H1 (cell line): Measurements from ENCODE around the gene CD300C. TPM values are rescaled to one million over a fixed set of nuclear protein-coding genes. Genes with fewer than 3 reads are reported as not detected.

ENCODE experiments used
- CTCF ChIA-PET: fragments of 300-600 bp; sonication (Branson Sonifier 250); formaldehyde crosslinking; loops from one replicate; lab custom pipeline; 2021; ENCODE audit not compliant: partially characterized antibody; lab: Charles Lee
- POLR2A ChIA-PET: fragments of 300-600 bp; sonication (Branson Sonifier 250); formaldehyde crosslinking; loops from one replicate; lab custom pipeline; 2021; ENCODE audit warnings: inconsistent platforms; ENCODE audit not compliant: partially characterized antibody; lab: Charles Lee
- DNase-seq, 2 experiments: peaks; one replicate each; pipeline versions ENCODE4 v3.0.0 to v3.0.0-alpha.2; 2010 to 2022; ENCODE audit warnings: low spot score in 2 of 2, low read depth in 1 of 2, mixed read lengths in 1 of 2
- FAIRE-seq: peaks from 2 replicates; lab custom pipeline; 2011; peaks lifted over from hg19 to GRCh38; lab: Jason Lieb, UNC
- H2AFZ ChIP-seq: 2 replicates; pipeline ENCODE4 v1.8.1; 2012; ENCODE audit warnings: low read length, inconsistent platforms
- H2AK5ac ChIP-seq: 2 replicates; pipeline ENCODE4 v1.6.1; 2013; ENCODE audit warnings: low read depth, low read length
- H2BK120ac ChIP-seq: replicated peaks from 2 replicates; pipeline ENCODE3; 2013; ENCODE audit warnings: low read depth, low read length, inconsistent platforms
- H2BK12ac ChIP-seq: 2 replicates; pipeline ENCODE4 v1.6.1; 2013; ENCODE audit warnings: low read depth, low read length
- H2BK15ac ChIP-seq: 2 replicates; pipeline ENCODE4 v1.6.1; 2013; ENCODE audit warnings: low read length
- H2BK20ac ChIP-seq: 2 replicates; pipeline ENCODE4 v1.6.1; 2013; ENCODE audit warnings: low read length
- H2BK5ac ChIP-seq: 2 replicates; pipeline ENCODE4 v1.6.1; 2013; ENCODE audit warnings: low read depth, low read length
- H3K14ac ChIP-seq: 2 replicates; pipeline ENCODE4 v1.6.1; 2013; ENCODE audit warnings: inconsistent platforms; ENCODE audit not compliant: insufficient read length
- H3K18ac ChIP-seq: 2 replicates; pipeline ENCODE4 v1.6.1; 2013; ENCODE audit warnings: low read length; ENCODE audit errors: extremely low read depth
- H3K23ac ChIP-seq: 2 replicates; pipeline ENCODE4 v1.6.1; 2013; ENCODE audit warnings: inconsistent platforms; ENCODE audit not compliant: insufficient read length
- H3K23me2 ChIP-seq: 2 replicates; pipeline ENCODE4 v1.6.1; 2013; ENCODE audit warnings: low read depth, low read length
- H3K27ac ChIP-seq: 2 replicates; pipeline ENCODE4 v1.6.1; 2011; ENCODE audit warnings: low read depth, low read length, inconsistent platforms
- H3K27me3 ChIP-seq, 4 experiments: replicated peaks in 1 of 4; 1 replicate in 1 of 4; 2 replicates in 3 of 4; pipeline versions ENCODE4 v1.6.1 to v1.8.1; 2011 to 2013; ENCODE audit warnings: low read length in 3 of 4, mild to moderate bottlenecking in 3 of 4, inconsistent platforms in 2 of 4, mixed read lengths in 2 of 4, moderate library complexity in 1 of 4; ENCODE audit not compliant: control insufficient read depth in 3 of 4, insufficient read depth in 3 of 4; ENCODE audit errors: extremely low read depth in 1 of 4
- H3K36me3 ChIP-seq, 4 experiments: 2 replicates each; pipeline versions ENCODE4 v1.6.1 to v1.8.1; 2011 to 2013; ENCODE audit warnings: mild to moderate bottlenecking in 4 of 4, low read length in 3 of 4, moderate library complexity in 2 of 4, control low read depth in 1 of 4, inconsistent platforms in 1 of 4; ENCODE audit not compliant: insufficient read depth in 4 of 4, control insufficient read depth in 2 of 4
- H3K4ac ChIP-seq: replicated peaks from 2 replicates; pipeline ENCODE3; 2013; ENCODE audit warnings: low read length, low read depth, mixed read lengths, inconsistent platforms; ENCODE audit not compliant: insufficient read length
- H3K4me1 ChIP-seq, 4 experiments: replicated peaks in 1 of 4; 1 replicate in 1 of 4; 2 replicates in 3 of 4; pipeline versions ENCODE4 v1.6.1 to v1.8.1; 2011 to 2013; ENCODE audit warnings: low read length in 3 of 4, inconsistent platforms in 2 of 4, mixed read lengths in 1 of 4; ENCODE audit not compliant: insufficient read depth in 4 of 4, control insufficient read depth in 3 of 4
- H3K4me2 ChIP-seq, 2 experiments: 2 replicates each; pipeline versions ENCODE4 v1.6.1 to v1.8.1; 2011 to 2013; ENCODE audit warnings: low read depth in 2 of 2, low read length in 2 of 2, control low read depth in 1 of 2, inconsistent platforms in 1 of 2, mild to moderate bottlenecking in 1 of 2; ENCODE audit not compliant: insufficient read depth in 1 of 2
- H3K4me3 ChIP-seq, 4 experiments: fragments of 200-600, 300-600 bp in 1 of 4; sonication (generic), shearing (Covaris generic), sonication (Bioruptor Twin) in 1 of 4; 2 replicates each; pipeline versions ENCODE4 v1.5.1 to v1.8.1; 2011 to 2016; ENCODE audit warnings: low read length in 4 of 4, low read depth in 3 of 4, control low read depth in 2 of 4, inconsistent platforms in 2 of 4, mild to moderate bottlenecking in 2 of 4, mixed read lengths in 1 of 4, moderate library complexity in 1 of 4; ENCODE audit not compliant: insufficient read depth in 2 of 4; ENCODE audit errors: extremely low read depth in 1 of 4
- H3K56ac ChIP-seq: replicated peaks from 2 replicates; pipeline ENCODE3; 2013; ENCODE audit warnings: low read depth, mild to moderate bottlenecking, mixed read lengths, low read length, inconsistent platforms; ENCODE audit not compliant: insufficient read length
- H3K79me1 ChIP-seq: 2 replicates; pipeline ENCODE4 v1.6.1; 2013; ENCODE audit warnings: low read depth, low read length, control low read depth
- H3K79me2 ChIP-seq, 2 experiments: 2 replicates each; pipeline versions ENCODE4 v1.6.1 to v1.8.1; 2012 to 2013; ENCODE audit warnings: low read length in 2 of 2, mild to moderate bottlenecking in 2 of 2, inconsistent platforms in 1 of 2; ENCODE audit not compliant: insufficient read depth in 2 of 2, control insufficient read depth in 1 of 2
- H3K9ac ChIP-seq, 4 experiments: replicated peaks in 1 of 4; 1 replicate in 1 of 4; 2 replicates in 3 of 4; pipeline versions ENCODE4 v1.6.1 to v1.8.1; 2011 to 2013; ENCODE audit warnings: low read depth in 3 of 4, low read length in 3 of 4, control low read depth in 2 of 4, mild to moderate bottlenecking in 2 of 4, moderate library complexity in 2 of 4, inconsistent platforms in 1 of 4; ENCODE audit errors: extremely low read depth in 1 of 4
- H3K9me3 ChIP-seq, 2 experiments: 2 replicates each; pipeline versions ENCODE4 v1.6.1 to v1.8.1; 2012 to 2013; ENCODE audit warnings: mild to moderate bottlenecking in 2 of 2, moderate library complexity in 2 of 2, control low read depth in 1 of 2, inconsistent platforms in 1 of 2, low read depth in 1 of 2, low read length in 1 of 2, mixed read lengths in 1 of 2; ENCODE audit not compliant: insufficient read depth in 2 of 2
- H4K20me1 ChIP-seq, 2 experiments: replicated peaks in 1 of 2; 2 replicates each; pipeline versions ENCODE3 to v1.8.1; 2011 to 2013; ENCODE audit warnings: inconsistent platforms in 2 of 2, low read length in 2 of 2, mild to moderate bottlenecking in 1 of 2; ENCODE audit not compliant: insufficient read depth in 2 of 2, control insufficient read depth in 1 of 2
- H4K5ac ChIP-seq: 2 replicates; pipeline ENCODE4 v1.6.1; 2013; ENCODE audit warnings: low read length, low read depth, mixed read lengths, inconsistent platforms; ENCODE audit not compliant: insufficient read length
- H4K8ac ChIP-seq: 2 replicates; pipeline ENCODE4 v1.8.0; 2013; ENCODE audit warnings: mild to moderate bottlenecking, moderate library complexity, low read length, inconsistent platforms; ENCODE audit not compliant: insufficient read depth; ENCODE audit errors: extremely low read depth
- H4K91ac ChIP-seq: replicated peaks from 2 replicates; pipeline ENCODE3; 2013; ENCODE audit warnings: low read length, mixed read lengths, inconsistent platforms; ENCODE audit not compliant: insufficient read length
- BRCA1 ChIP-seq: IDR thresholded peaks from 2 replicates; pipeline ENCODE4 v1.6.1; 2012; ENCODE audit warnings: low read depth, low read length, improper control_type of control experiment
- CBX5 ChIP-seq: fragments of 300-800, 300-1000 bp; sonication (generic); IDR thresholded peaks from 2 replicates; pipeline ENCODE4 v1.7.1; 2016; ENCODE audit warnings: antibody characterized with exemption, low read length, low read depth
- CTCF ChIP-seq, 3 experiments: IDR thresholded peaks; 1 replicate in 2 of 3; 2 replicates in 1 of 3; pipeline versions ENCODE4 v1.5.1 to v1.6.1; 2011; ENCODE audit warnings: low read length in 3 of 3, mild to moderate bottlenecking in 3 of 3, inconsistent platforms in 2 of 3, low read depth in 1 of 3, moderate library complexity in 1 of 3; ENCODE audit not compliant: insufficient read depth in 1 of 3; ENCODE audit errors: control extremely low read depth in 1 of 3
- E2F6 ChIP-seq: IDR thresholded peaks from 2 replicates; pipeline ENCODE4 v1.6.1; 2012; ENCODE audit warnings: inconsistent platforms
- GABPA ChIP-seq: IDR thresholded peaks from 2 replicates; pipeline ENCODE4 v1.6.1; 2011; ENCODE audit warnings: mild to moderate bottlenecking, low read length, moderate library complexity, borderline replicate concordance; ENCODE audit not compliant: insufficient read depth
- GTF2F1 ChIP-seq: IDR thresholded peaks from 2 replicates; pipeline ENCODE4 v1.6.1; 2012; ENCODE audit warnings: low read depth, low read length, improper control_type of control experiment, borderline replicate concordance
- MAX ChIP-seq: IDR thresholded peaks from 2 replicates; pipeline ENCODE4 v1.6.1; 2012; ENCODE audit warnings: inconsistent platforms
- RFX5 ChIP-seq: IDR thresholded peaks from 2 replicates; pipeline ENCODE4 v1.6.1; 2011; ENCODE audit warnings: low read depth, low read length, improper control_type of control experiment, borderline replicate concordance
- RNF2 ChIP-seq: fragments of 200-900, 300-1000 bp; sonication (generic); IDR thresholded peaks from 2 replicates; pipeline ENCODE4 v1.7.1; 2016; ENCODE audit warnings: borderline replicate concordance, low read depth, mild to moderate bottlenecking, antibody characterized with exemption, low read length; ENCODE audit not compliant: poor library complexity, severe bottlenecking; ENCODE audit errors: missing control alignments
- YY1 ChIP-seq: IDR thresholded peaks from 2 replicates; pipeline ENCODE4 v1.6.1; 2011; ENCODE audit warnings: low read depth, mild to moderate bottlenecking, low read length
- WGBS, 2 experiments: shearing (Covaris generic) in 1 of 2; methylation state at CpG; one replicate each; pipeline versions ENCODE4 v1.1.6 to v1.1.7; 2013 to 2015; ENCODE audit warnings: low lambda C conversion rate in 2 of 2, mixed read lengths in 2 of 2, inconsistent platforms in 1 of 2, low coverage in 1 of 2, missing lambda C conversion rate in 1 of 2; ENCODE audit not compliant: insufficient replicate concordance in 2 of 2, insufficient coverage in 1 of 2, insufficient read length in 1 of 2; ENCODE audit errors: extremely low coverage in 1 of 2, missing lambda C conversion rate in 1 of 2; 5-methylcytosine and 5-hydroxymethylcytosine counted together
- polyA plus RNA-seq, 7 experiments: library from polyadenylated mRNA; depleted of rRNA in 3 of 7; stranded (reverse) in 5 of 7; unstranded in 2 of 7; fragments of >200 nt in 5 of 7; fragments of 200-250 nt in 2 of 7; gene quantifications; 1 replicate in 5 of 7; 2 replicates in 1 of 7; 4 replicates in 1 of 7; pipeline versions ENCODE4 v1.2.1 to v1.2.3, GENCODE V29; 2011 to 2013; ENCODE audit warnings: missing spikeins in 2 of 7, mixed read lengths in 2 of 7
- total RNA-seq: library from RNA; stranded (reverse); fragmentation: NEBNext Ultra II Directional; extraction: Animal tissue kit (Norgen Biotek cat#: 25700); gene quantifications from 2 replicates; pipeline ENCODE4 v1.2.1, GENCODE V29; 2021

CD300C gene
- total and polyA plus RNA-seq, 2 of the 8 experiments (the other 6 are each of a cell fraction or from before 2014, with no cell fraction given) = not detected

GRCh38 chr17:74502861-74503260 lies 43.1 kb downstream of the CD300C start:
- H3K9me3 ChIP-seq = no peaks in the 10 kb centered on the region
- CTCF ChIA-PET = interaction anchor here (0.6 to 2.2 kb wide), 6 partner anchors 9 to 134 kb away, joined by 3 to 7 read pairs (median 6); no protein-coding TSS in a partner anchor
- no peaks in the 10 kb centered on the region for H3K36me3 ChIP-seq
- FAIRE-seq (no peak), DNase-seq (no peak)
- H3K56ac ChIP-seq = no peak overlapping the region
- no peak overlapping the region for H2AFZ ChIP-seq
- H2BK12ac ChIP-seq = no peak overlapping the region
- no peak overlapping the region for H4K8ac ChIP-seq
- POLR2A ChIA-PET = no interaction called here
- H3K27me3 ChIP-seq = no peaks in the 10 kb centered on the region
- H3K23me2 ChIP-seq = no peaks in the 10 kb centered on the region
- no peak overlapping the region for H4K5ac ChIP-seq
- H3K14ac ChIP-seq = no peak overlapping the region
- no peak overlapping the region for H3K27ac ChIP-seq
- H3K9ac ChIP-seq = no peak overlapping the region
- H3K4ac ChIP-seq = no peak overlapping the region
- no peak overlapping the region for H2BK20ac ChIP-seq
- no peak overlapping the region for H3K4me2 ChIP-seq
- H2AK5ac ChIP-seq = no peak overlapping the region
- no peaks in the 10 kb centered on the region for H3K4me1 ChIP-seq
- WGBS, 2 experiments = 92% methylated on average over 6 of the region's 6 CpGs; no CpG with 5 or more reads in 1 of the 2 experiments
- H2BK15ac ChIP-seq = no peak overlapping the region
- H4K20me1 ChIP-seq = no peaks in the 10 kb centered on the region
- H3K18ac ChIP-seq = no peak overlapping the region
- no peak overlapping the region for H2BK120ac ChIP-seq
- H3K79me1 ChIP-seq = no peaks in the 10 kb centered on the region
- H2BK5ac ChIP-seq = no peak overlapping the region
- H4K91ac ChIP-seq = no peak overlapping the region
- H3K23ac ChIP-seq = no peak overlapping the region
- H3K79me2 ChIP-seq = no peaks in the 10 kb centered on the region
- no peak overlapping the region for H3K4me3 ChIP-seq
- no peak for TF ChIP-seq RNF2
- TF ChIP-seq CTCF (IDR thresholded peaks at IDR 0.05; ENCODE audit: control extremely low read depth in 1 of 3, insufficient read depth in 1 of 3, low read depth in 1 of 3, low read length in 3 of 3) = no peak
- TF ChIP-seq YY1 = no peak
- no peak for TF ChIP-seq RFX5
- TF ChIP-seq GABPA = no peak
- no peak for TF ChIP-seq GTF2F1
- no peak for TF ChIP-seq CBX5
- TF ChIP-seq MAX = no peak
- TF ChIP-seq BRCA1 = no peak
- TF ChIP-seq E2F6 = no peak
